ENCODE data around the gene ZBTB7C. TPM values are rescaled to one million over a fixed set of nuclear protein-coding genes. Genes with fewer than 3 reads are reported as not detected.

The ZBTB7C gene
- total and polyA plus RNA-seq, 10 of the 15 experiments (the other 5 are each of a cell fraction or from before 2014, with no cell fraction given) = under 0.01 to 0.08 (median 0.01) TPM; not detected in 7

DNA sequence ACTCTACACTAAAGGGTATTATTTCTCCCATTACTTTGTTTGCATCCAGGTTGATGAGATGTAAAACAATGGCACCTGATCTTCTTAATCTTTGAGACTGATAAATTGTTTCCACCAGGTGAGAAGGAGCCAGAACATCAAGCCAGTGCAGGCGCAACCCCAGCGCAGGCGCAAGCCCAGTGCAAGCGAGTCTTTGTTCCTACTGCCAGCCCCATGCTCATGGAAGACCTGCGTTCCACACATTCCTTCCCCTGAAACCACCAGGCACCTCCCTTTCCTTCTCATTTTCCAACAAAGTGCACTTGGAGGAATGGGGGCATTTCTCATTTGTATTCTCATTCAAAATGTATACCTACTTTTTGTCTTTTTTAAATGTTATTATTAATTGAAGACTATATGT, 290.0 kb downstream of the ZBTB7C start:
- ATAC-seq = no peak
- no peak for DNase-seq (ENCODE audit: low read depth, low spot score)
- FAIRE-seq = no peak
- ChIA-PET SMC1A (ENCODE audit: uncharacterized antibody, unreplicated experiment) (no interaction called here), RAD21 (ENCODE audit: unreplicated experiment) (no interaction called here), POLR2A (no interaction called here), CTCF (no interaction called here)
- 66% methylated on average over 5 of the region's 5 CpGs for WGBS (ENCODE audit: insufficient coverage, insufficient replicate concordance, low lambda C conversion rate, missing lambda C conversion rate)
- Histone ChIP-seq H3K36me3 (ENCODE audit: control insufficient read depth in 2 of 2, insufficient read depth in 2 of 2, low read length in 1 of 2) (no peaks in the 10 kb centered on the region), H3K9ac (ENCODE audit: control insufficient read depth, insufficient read depth, low read length) (no peak overlapping the region), H3K79me2 (ENCODE audit: control insufficient read depth, insufficient read depth, low read length) (no peaks in the 10 kb centered on the region), H3K27ac (ENCODE audit: control insufficient read depth, insufficient read depth) (no peak overlapping the region), H3K4me1 (ENCODE audit: control insufficient read depth, insufficient read depth, low read length) (no peaks in the 10 kb centered on the region), H3K4me2 (ENCODE audit: control insufficient read depth, insufficient read depth) (no peak overlapping the region), H2AFZ (ENCODE audit: control insufficient read depth, low read depth, low read length) (no peak overlapping the region), H3K9me3 (replicated peaks; ENCODE audit: control insufficient read depth, insufficient read depth, low read length) (no peaks in the 10 kb centered on the region), H3K4me3 (no peak overlapping the region), H3K27me3 (replicated peaks in 1 of 2; ENCODE audit: control insufficient read depth in 2 of 2, insufficient read depth in 2 of 2, low read length in 1 of 2) (no peaks in the 10 kb centered on the region), H4K20me1 (ENCODE audit: control insufficient read depth, insufficient read depth) (no peaks in the 10 kb centered on the region)
- intact Hi-C loops (cut with micrococcal nuclease; ENCODE audit: unreplicated experiment) (no loop called here), in situ Hi-C loops (cut with MboI) (no loop called here)
- TF ChIP-seq EGR1 (IDR thresholded peaks at IDR 0.05; ENCODE audit: borderline replicate concordance in 1 of 2, low read depth in 2 of 2, low read length in 2 of 2) (no peak), ZNF217 (IDR thresholded peaks at IDR 0.05) (no peak), EP300 (IDR thresholded peaks at IDR 0.05; ENCODE audit: borderline replicate concordance in 1 of 2, control insufficient read depth in 1 of 2, low read depth in 2 of 2, low read length in 2 of 2) (no peak), DPF2 (IDR thresholded peaks at IDR 0.05) (no peak), BACH1 (IDR thresholded peaks at IDR 0.05; ENCODE audit: borderline replicate concordance) (no peak), NR2F1 (conservative IDR thresholded peaks at IDR 0.05) (no peak), MEF2A (IDR thresholded peaks at IDR 0.05; ENCODE audit: insufficient read depth, low read depth, low read length) (no peak), RUNX3 (IDR thresholded peaks at IDR 0.05; ENCODE audit: low read length) (no peak), PAX8 (IDR thresholded peaks at IDR 0.05) (no peak)
- TF ChIP-seq, protein P1, sequence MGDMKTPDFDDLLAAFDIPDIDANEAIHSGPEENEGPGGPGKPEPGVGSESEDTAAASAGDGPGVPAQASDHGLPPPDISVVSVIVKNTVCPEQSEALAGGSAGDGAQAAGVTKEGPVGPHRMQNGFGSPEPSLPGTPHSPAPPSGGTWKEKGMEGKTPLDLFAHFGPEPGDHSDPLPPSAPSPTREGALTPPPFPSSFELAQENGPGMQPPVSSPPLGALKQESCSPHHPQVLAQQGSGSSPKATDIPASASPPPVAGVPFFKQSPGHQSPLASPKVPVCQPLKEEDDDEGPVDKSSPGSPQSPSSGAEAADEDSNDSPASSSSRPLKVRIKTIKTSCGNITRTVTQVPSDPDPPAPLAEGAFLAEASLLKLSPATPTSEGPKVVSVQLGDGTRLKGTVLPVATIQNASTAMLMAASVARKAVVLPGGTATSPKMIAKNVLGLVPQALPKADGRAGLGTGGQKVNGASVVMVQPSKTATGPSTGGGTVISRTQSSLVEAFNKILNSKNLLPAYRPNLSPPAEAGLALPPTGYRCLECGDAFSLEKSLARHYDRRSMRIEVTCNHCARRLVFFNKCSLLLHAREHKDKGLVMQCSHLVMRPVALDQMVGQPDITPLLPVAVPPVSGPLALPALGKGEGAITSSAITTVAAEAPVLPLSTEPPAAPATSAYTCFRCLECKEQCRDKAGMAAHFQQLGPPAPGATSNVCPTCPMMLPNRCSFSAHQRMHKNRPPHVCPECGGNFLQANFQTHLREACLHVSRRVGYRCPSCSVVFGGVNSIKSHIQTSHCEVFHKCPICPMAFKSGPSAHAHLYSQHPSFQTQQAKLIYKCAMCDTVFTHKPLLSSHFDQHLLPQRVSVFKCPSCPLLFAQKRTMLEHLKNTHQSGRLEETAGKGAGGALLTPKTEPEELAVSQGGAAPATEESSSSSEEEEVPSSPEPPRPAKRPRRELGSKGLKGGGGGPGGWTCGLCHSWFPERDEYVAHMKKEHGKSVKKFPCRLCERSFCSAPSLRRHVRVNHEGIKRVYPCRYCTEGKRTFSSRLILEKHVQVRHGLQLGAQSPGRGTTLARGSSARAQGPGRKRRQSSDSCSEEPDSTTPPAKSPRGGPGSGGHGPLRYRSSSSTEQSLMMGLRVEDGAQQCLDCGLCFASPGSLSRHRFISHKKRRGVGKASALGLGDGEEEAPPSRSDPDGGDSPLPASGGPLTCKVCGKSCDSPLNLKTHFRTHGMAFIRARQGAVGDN (IDR thresholded peaks at IDR 0.05) = no peak
- BruUV-seq (replicated peaks) = no TSS peak

All from GM12878 (cell line).